NCI-H128 (cell line): Measurements from ENCODE around the gene SYNJ2BP.
"Not testable (repeated sequence)": the region's sequence is repeated elsewhere in the genome, so short reads cannot be mapped to it uniquely, and the experiment has no call there.

Experiments used
- DNase-seq: peaks from one replicate; lab custom pipeline; 2025; ENCODE audit not compliant: unreplicated experiment; lab: John Stamatoyannopoulos, UW

SYNJ2BP gene, protein sequence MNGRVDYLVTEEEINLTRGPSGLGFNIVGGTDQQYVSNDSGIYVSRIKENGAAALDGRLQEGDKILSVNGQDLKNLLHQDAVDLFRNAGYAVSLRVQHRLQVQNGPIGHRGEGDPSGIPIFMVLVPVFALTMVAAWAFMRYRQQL

DNA sequence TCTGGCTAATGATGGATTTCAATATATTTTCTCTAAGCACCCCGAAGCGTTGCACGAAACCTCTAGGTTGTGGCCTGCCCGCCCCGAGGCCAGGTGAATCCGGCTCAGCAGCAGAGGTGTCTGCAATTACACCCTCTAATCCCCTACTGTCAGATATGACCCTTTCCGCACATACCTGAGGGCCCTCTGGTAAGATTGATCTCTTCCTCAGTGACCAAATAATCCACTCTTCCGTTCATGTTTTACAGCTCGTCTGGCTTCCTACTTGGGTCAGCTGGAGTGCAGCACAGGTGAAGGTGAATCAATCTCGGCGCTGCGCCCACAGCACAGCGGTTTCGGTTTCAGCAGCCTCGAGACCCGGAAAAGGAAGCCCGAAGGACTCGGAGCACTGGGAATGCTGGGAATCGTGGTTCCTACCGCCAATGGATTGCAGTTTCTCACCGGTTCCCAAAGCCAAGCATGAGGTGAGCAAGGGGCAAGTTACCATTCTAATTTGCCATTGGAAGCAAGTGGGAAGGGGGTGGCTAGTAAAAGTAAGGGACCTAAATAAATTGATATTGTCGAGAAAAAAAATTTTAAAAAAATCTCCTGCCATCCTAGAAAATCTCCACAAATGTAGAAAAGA, at the start of gene SYNJ2BP:
TSS of gene SYNJ2BP (minus strand) at position 366 of the 625 bp plus-strand sequence. CDS start at position 239, 127 bp downstream.
- peak; percentile 67 for DNase-seq

DNA sequence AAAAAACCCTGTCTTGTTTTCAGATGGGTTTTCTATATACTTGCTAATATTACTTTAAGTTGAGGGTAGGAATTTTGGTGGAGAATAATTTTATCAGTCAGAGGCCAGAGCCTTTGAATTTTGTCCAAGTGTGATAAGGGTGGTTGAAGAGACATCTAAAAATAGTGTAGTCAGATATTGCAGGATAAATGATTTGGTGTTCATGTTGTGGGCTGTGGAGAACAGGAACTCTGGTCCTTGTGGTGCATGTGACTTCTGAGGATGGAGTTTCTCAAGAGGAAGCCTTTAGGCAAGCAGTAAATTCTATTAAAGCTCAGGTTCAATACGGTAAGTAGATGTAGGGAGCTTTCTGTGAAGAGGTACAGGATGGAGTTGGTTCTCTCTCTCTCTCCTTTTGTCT, 37.8 kb upstream of the SYNJ2BP start:
- no peak for DNase-seq

DNA sequence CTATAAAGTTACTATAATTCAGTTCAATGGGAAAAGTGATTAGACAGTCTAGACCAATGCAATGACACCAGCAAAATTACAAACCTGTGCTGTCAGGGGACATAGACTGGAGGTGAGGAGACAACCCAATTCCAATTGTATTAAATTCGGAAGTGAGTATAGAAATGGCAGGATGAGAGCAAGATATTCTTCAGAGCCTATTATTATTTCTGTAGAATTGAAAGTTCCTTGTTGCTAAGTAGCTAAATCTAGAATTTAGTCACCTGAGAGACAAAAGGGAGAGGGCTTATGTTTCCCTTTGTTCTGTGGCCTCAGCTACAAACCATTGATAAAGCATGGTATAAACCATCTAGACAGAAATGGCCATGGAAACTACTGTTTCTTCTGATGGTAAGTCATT, 35.0 kb upstream of the SYNJ2BP start, which contains the start of gene ADAM21:
TSS of gene ADAM21 (plus strand) at position 301 of the 400 bp plus-strand sequence. CDS start 5,326 bp downstream, outside the sequence.
- DNase-seq, result no peak

DNA sequence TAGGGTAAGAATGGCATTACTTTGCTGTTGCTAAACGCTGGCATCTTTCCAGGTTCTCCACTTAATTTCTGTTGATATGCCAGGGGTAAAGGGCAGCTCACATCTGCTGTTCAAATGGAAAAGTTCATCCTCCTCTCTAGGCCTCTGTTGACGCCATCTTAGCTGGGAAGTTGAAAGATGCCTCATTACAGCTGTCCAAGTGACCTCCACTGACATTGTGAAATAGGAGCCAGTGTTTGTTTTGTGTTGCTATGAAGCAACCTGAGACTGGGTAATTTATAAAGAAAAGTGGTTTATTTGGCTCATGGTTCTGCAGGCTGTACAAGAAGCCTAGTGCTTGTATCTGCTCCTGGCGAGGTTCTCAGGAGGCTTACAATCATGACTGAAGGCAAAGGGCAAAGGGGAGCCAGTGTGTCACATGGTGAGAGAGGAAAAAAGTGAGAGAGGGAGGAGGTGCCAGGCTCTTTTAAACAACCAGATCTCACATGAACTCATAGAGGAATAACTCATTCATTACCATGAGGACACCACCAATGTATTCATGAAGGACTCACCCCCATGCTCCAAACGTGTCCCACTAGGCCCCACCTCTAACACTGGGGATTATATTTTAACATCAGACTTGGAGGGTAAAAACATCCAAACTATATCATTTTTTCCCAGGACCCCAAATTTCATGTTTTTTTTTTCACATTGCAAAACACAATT, 31.9 kb upstream of the SYNJ2BP start:
- no peak for DNase-seq

DNA sequence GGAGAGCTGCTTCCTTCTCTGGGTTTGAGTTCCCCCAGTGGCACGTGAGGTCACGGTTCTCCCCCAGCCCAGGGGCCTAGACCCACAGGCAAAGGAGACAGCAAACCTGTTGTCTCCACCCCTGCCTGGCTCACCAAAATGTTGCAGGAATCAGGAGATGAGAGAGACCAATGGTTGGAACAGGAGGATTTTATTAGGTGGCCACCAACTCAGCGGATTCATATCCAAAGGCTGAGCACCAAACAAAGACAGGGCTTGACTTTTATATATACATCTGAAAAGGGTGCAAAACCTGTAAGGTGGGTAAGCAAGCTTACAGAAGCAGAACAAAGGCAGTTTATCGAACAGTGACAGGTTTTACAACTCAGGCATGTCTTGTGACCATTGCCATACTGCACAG, 25.9 kb upstream of the SYNJ2BP start:
- DNase-seq, result no peak

DNA sequence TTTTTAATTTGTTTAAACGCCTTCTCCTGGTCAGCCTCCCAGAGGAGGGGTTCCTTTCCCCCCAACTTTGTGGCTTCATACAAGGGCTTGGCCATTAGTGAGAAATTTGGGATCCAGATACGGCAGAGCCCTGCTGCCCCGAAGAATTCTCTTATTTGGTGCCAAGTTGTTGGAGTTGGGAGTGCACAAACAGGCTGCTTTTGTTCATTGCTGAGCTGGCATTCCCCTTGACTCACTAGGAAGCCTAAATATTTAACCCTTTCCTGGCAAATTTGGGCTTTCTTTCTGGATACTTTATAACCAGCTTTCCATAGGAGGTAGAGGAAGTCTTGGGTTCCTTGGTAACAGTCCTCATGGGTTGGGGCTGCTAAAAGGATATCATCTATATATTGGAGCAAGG, 24.8 kb upstream of the SYNJ2BP start:
- DNase-seq, result no peak

DNA sequence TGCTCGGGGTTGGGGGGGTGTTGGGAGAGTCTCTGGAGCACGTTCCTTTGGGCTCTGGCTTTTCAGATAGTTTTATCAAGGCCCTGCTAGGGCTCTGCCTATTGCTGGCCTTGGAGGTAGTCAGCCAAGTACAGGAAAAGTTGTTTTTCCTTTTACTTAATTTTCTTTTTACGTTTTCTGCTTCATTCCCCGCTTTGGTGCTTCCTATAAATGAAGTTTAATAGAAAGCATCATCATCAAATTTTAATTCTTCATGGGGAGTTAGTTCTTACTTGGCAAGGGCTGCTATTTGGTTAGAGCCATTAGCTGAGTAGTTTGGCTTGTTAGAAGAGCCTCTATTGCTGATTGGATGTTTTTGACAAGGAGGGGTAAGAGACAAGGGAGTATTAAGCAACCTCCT, 20.0 kb upstream of the SYNJ2BP start:
- DNase-seq, result no peak

DNA sequence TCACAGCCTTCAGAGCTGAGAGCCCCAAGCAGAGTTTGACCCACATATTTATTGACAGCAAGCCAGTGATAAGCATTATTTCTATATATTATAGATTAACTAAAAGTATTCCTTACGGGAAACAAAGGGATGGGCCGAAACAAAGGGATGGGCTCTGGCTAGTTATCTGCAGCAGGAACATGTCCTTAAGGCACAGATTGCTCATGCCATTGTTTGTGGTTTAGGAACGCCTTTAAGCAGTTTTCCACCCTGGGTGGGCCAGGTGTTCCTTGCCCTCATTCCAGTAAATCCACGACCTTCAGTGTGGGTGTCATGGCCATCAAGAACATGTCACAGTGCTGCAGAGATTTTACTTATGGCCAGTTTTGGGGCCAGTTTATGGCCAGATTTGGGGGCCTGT, 9.7 kb upstream of the SYNJ2BP start:
- DNase-seq, result not testable (repeated sequence)

DNA sequence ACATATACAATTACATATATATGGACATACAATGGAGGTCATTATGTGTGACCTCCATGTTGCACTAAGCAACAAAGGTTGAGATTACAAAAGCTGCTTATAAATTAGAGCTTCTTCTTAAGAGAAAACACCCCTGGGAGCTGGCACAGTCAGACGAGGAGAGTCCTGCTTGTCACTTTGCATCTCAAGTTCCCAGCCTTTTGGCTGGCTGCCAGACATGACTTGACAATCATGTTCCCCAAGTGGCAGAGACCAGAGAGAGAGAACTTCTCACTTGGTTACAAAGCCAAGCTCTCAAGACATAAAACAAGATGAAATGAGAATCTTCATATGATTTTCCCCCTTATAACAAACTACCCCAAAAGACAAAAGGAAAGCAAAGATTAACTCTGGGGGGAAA, 8.5 kb upstream of the SYNJ2BP start:
- no peak for DNase-seq

DNA sequence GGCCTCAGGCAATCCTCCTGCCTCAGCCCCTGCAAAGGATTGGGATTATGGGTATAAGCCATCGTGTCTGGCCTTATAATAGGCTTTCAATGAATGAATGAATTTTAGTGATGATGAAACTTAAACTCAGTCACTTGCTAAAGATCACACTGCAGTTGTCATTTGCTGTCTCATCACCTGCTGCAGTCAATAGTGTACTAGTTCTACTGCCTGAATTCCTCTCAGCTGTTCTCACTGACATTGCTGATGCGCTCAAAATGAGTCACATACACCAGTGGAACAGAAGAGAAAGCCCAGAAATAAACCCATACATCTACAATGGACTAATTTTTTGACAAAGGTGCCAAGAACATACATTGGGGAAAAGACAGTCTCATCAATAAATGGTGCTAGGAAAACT, 5.6 kb upstream of the SYNJ2BP start:
- no peak for DNase-seq

DNA sequence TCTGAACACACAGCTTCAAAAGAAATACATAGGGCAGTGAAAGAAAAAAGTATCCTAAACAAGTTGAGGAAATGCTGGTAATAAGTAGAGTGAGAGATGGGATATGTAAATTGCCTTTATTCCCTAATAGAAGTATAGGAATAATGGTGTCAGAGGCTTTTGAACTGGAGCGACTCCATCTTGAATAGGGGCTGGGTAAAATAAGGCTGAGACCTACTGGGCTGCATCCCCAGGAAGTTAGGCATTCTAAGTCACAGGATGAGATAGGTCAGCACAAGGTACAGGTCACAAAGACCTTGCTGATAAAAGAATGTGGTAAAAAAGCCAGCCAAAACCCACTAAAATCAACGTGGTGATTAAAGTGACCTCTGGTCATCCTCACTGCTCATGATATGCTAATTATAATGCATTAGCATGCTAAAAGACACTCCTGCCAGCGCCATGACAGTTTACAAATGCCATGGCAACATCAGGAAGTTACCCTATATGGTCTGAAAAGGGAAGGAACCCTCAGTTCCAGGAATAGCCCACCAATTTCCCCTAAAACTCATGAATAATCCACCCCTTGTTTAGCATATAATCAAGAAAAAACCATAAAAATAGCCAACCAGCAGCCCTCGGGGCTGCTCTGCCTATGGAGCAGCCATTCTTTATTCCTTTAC, 2.5 kb upstream of the SYNJ2BP start:
- DNase-seq, result not testable (repeated sequence)

DNA sequence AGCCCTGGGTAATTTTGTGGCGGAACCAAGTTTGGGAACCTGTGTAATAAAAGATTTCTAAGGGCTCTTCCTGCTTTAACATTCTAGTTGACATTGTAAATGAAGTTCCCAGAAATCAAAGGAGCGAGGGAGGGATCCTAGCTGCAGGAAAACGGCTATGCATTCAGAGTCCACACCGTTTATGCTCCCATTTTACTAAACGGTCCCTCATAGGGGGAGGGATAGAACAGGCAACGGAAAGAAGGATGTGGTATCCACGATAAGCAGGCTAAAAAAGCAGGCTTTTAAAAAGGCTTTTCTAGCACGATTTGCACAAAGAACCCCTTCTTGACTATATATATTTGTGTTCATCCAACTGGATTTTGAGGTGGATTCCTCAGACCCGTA, 559 bp downstream of the SYNJ2BP start:
- no peak for DNase-seq

DNA sequence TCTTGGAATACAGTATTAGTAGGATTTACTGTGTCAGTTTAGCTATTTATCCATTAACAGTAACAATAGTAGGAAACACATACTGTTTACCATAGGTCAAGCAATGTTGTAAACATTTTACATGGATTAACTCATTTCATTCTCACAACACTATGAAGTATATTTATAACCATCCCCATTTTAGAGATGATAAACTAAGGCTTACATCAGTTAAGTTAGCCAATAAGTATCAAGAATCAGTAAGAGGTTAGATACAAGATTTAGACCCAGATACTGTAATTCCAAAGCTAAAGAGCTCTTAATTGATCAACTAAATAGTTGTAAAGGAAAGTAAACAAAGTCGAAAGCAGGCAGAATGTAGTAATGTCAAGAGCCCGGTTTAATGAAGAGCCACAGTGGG, 1.1 kb downstream of the SYNJ2BP start:
- no peak for DNase-seq

DNA sequence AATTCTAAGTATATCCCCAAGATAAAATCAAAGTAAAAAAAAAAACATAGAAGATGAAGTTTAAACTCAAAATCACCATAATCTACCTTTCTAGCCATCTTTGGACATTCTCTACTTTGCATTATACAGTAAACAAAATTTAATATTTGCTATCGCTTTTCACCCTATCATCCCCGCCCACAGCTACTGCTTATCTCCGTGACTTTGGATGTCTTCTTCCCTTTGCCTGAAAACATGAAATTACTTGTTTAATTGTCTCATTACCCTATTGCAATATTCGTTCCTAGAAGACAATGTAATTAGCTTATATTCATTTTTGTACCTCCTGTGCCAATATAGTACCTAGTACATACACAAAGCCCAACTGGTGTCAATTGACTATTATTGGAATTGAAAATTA, 9.3 kb downstream of the SYNJ2BP start:
- no peak for DNase-seq

DNA sequence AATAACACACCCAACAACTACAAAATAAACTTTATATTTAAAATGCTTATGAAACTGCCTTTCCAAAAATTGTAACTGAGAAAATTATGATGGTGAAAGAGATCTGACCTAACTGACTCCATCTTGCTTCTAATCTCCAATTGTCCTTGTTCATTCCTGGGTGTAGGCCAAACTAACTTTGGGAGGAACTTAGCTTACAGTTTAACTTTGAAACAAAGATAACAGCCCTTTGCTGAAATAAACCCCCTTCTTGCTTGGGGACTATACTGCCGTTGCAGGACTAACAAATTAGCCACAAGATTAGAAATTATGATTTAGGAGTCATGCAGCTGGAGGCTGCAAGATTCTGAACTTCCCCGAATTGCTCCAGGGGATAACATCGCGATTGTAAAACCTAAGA, 10.7 kb downstream of the SYNJ2BP start:
- not testable (repeated sequence) for DNase-seq

DNA sequence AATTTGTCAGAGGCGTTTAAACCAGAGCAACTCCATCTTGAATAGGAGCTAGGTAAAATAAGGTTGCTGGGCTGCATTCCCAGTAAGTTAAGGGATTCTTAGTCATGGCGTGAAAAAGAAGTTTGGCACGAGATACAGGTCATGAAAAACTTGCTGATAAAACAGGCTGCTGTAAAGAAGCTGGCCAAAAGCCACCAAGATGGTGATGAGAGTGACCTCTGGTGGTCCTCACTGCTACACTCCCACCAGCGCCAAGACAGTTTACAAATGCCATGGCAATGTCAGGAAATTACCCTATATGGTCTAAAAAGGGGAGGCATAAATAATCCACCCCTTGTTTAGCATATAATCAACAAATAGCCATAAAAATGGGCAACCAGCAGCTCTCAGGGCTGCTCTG, 13.6 kb downstream of the SYNJ2BP start:
- DNase-seq, result not testable (repeated sequence)

DNA sequence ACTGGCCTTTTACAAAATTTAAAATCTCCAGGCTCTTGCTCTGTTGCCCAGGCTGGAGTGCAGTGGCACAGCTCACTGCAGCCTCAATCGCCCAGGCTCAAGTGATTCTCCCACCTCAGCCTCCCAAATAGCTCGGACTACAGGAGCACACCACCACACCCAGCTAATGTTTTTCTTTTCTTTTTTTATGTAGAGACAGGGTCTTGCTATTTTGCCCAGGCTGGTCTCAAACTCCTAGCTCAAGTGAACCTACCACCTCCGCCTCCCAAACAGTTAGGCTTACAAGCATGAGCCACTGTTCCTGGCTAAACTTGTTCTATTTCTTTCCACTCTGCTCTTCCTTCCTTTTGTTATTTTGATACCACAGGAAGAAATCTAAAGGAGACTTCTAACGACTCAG, 15.2 kb downstream of the SYNJ2BP start:
- no peak for DNase-seq

DNA sequence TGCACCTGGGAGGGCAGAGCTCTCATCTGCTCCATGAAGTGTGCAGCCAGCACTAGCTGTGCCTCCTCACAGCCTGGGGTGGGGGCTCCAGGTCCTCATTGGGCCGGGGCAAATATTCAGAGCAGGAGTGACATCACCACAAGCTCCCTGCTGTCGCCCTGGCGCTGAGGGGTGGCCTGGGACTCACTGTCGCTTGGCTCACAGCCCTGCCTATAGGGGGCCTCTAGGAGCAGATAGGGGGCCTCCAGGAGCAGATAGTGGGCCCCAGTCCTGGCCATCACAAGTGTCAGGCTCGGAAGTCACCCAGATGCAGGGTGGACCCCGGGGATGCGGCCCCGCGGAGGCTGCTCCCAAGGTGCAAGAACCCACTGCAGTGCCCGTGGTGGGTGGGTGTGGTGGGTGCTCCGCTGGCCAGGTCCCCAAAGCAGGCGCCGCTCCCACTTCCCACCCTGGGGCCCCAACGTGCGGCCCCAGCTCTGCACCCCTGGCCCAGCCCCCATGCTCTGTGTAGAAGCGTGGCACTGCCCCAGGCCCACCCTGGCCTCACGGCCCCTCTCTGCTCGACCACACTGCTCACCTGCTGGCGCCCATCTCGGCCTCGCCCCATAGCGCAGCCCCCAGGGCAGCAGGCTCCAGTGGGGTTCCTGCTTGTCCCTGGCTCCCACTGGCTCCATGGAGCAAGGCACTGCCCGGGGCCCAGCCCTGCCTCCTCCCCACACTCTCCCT, 18.0 kb downstream of the SYNJ2BP start:
- no peak for DNase-seq

DNA sequence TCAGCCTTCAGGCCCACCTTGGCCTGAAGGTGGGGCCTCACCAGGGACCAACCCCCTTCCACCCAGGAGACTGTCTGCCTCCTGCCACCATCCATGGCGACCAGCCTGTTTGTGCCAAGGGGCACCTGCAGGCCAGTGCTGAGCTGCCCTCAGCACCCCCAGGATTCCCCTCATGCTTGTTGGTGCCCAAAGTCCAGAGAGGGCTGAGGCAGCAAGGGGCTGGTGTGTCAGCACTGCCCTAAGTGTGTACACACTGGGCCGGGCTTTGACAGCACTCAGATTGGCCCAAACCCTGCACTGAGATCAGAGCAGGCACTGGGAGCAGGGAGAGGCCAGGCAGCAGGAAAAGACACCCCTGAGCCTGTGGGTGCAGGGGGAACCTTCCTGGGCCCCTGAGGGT, 18.6 kb downstream of the SYNJ2BP start:
- no peak for DNase-seq

DNA sequence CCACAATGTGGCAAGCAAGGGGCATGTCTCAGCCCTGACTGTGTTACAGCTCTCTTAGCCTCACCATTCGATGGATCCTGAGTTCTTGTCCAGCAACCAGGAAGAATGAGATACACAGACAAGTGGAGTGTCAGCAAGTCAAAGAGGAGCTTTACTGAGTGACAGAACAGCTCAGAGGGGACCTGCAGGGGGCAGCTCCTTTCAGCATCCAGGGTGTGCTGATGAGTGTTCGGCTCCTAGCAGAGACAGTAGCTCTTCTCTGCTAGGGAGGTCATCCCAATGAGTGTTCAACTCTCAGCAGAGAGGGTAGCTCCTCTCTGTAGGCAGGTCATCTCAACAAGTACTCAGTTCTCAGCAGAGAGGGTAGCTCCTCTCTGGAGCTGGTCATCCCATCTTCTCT, 19.1 kb downstream of the SYNJ2BP start:
- DNase-seq, result no peak

DNA sequence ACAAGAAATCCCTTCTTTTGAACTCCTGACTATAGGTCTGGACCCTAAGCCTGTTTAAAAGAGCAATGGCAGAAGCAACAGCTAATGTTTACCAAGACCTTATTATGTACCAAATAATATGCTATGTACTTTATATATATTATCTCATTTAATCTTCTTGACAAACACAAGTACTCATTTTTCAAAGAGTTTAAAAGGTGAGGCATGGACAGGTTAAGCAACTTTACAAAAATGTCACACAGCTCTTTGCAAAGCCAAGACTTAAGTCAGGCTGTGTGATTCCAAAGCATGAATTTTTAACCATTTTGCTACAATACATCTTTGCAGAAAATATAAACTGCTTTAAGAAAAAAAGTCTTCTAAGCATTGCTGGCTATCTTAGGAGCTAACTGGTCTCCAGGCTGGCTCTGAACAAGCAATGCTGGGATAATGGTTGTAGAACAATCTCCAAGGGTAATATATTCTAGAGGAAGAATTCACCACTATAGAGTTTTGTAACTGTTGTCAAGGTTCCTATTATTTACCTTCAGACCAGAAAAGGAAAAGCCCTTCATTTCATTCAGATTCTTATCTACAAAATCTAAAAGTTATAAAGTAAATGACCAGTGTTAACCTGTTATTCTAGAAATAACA, 22.1 kb downstream of the SYNJ2BP start:
- no peak for DNase-seq
